GM23338 (cell line): ENCODE data around the gene CCDC178. TPM values are rescaled to one million over a fixed set of nuclear protein-coding genes. Genes with fewer than 3 reads are reported as not detected.

ENCODE experiments used
- ATAC-seq: fragments of 200-7000 bp; cut with Tn5 transposase; 3 replicates; pipeline ENCODE4 v1.9.1; 2020
- DNase-seq: peaks from one replicate; pipeline ENCODE4 v3.0.0-alpha.2; 2015; ENCODE audit warnings: low spot score
- H2AFZ ChIP-seq: fragments of 200-600 bp; sonication (generic); 2 replicates; pipeline ENCODE4 v1.8.0; 2016; ENCODE audit warnings: antibody characterized with exemption, mild to moderate bottlenecking, moderate library complexity
- H3F3A ChIP-seq: fragments of 200-600 bp; sonication (generic); replicated peaks from 2 replicates; pipeline ENCODE4 v1.8.0; 2017; ENCODE audit warnings: antibody characterized with exemption, mixed run types, low read depth
- H3K27ac ChIP-seq: fragments of 200-600 bp; sonication (generic); 2 replicates; pipeline ENCODE4 v1.6.1; 2016; ENCODE audit warnings: low read depth
- H3K27me3 ChIP-seq: fragments of 200-600 bp; sonication (generic); 2 replicates; pipeline ENCODE4 v1.8.0; 2016; ENCODE audit warnings: mild to moderate bottlenecking, mixed run types, moderate library complexity; ENCODE audit not compliant: insufficient read depth
- H3K36me3 ChIP-seq: fragments of 200-600 bp; sonication (generic); 2 replicates; pipeline ENCODE4 v1.8.0; 2016; ENCODE audit warnings: mild to moderate bottlenecking; ENCODE audit not compliant: insufficient read depth
- H3K4me1 ChIP-seq: fragments of 200-600 bp; sonication (generic); 2 replicates; pipeline ENCODE4 v1.8.0; 2016; ENCODE audit warnings: mild to moderate bottlenecking, moderate library complexity; ENCODE audit not compliant: insufficient read depth
- H3K4me2 ChIP-seq: fragments of 200-600 bp; sonication (generic); 2 replicates; pipeline ENCODE4 v1.7.1; 2017; ENCODE audit warnings: mixed run types
- H3K4me3 ChIP-seq: fragments of 200-600 bp; sonication (generic); 2 replicates; pipeline ENCODE4 v1.6.1; 2016; ENCODE audit warnings: mixed run types
- H3K79me2 ChIP-seq: fragments of 200-600 bp; sonication (generic); replicated peaks from 2 replicates; pipeline ENCODE4 v1.8.0; 2017; ENCODE audit warnings: mild to moderate bottlenecking; ENCODE audit not compliant: insufficient read depth
- H3K9me2 ChIP-seq: fragments of 200-600 bp; sonication (generic); 2 replicates; pipeline ENCODE4 v1.8.0; 2017; ENCODE audit not compliant: insufficient read depth
- H4K20me1 ChIP-seq: fragments of 200-600 bp; sonication (generic); replicated peaks from 2 replicates; pipeline ENCODE4 v1.8.0; 2017; ENCODE audit warnings: mild to moderate bottlenecking; ENCODE audit not compliant: insufficient read depth
- H3K27ac Mint-ChIP-seq: 2 replicates; pipeline ENCODE4 v1.8.0; 2020; ENCODE audit warnings: inconsistent platforms, mild to moderate bottlenecking, moderate library complexity, mixed read lengths
- H3K27me3 Mint-ChIP-seq: 3 replicates; pipeline ENCODE4 v1.8.0; 2022; ENCODE audit warnings: low read depth, mild to moderate bottlenecking, moderate library complexity, mixed read lengths, inconsistent platforms; ENCODE audit not compliant: insufficient read depth, poor library complexity
- H3K36me3 Mint-ChIP-seq: 3 replicates; pipeline ENCODE4 v1.8.0; 2021; ENCODE audit warnings: low read depth, mild to moderate bottlenecking, inconsistent platforms, moderate library complexity, mixed read lengths
- H3K4me1 Mint-ChIP-seq: 3 replicates; pipeline ENCODE4 v1.8.0; 2020; ENCODE audit warnings: mild to moderate bottlenecking, inconsistent platforms, mixed read lengths
- H3K4me3 Mint-ChIP-seq: 3 replicates; pipeline ENCODE4 v1.8.0; 2021; ENCODE audit warnings: moderate library complexity, mild to moderate bottlenecking, inconsistent platforms, mixed read lengths
- H3K9me3 Mint-ChIP-seq: 3 replicates; pipeline ENCODE4 v1.8.0; 2020; ENCODE audit warnings: moderate library complexity, mild to moderate bottlenecking, inconsistent platforms, mixed read lengths
- CREB1 ChIP-seq: fragments of 250-450 bp; sonication (Bioruptor Pico); IDR thresholded peaks from 2 replicates; pipeline ENCODE4 v1.5.0; 2020; ENCODE audit warnings: low read depth, mild to moderate bottlenecking, moderate library complexity
- CTCF ChIP-seq, 2 experiments: fragments of 200-600 bp in 1 of 2; sonication (generic) in 1 of 2; conservative IDR thresholded peaks; 2 replicates each; pipeline versions ENCODE4 v1.5.1 to v1.6.1; 2016 to 2017; ENCODE audit warnings: antibody characterized with exemption in 2 of 2, low read depth in 2 of 2, mild to moderate bottlenecking in 2 of 2, moderate library complexity in 1 of 2
- EZH2 ChIP-seq: fragments of 200-600 bp; sonication (generic); IDR thresholded peaks from one replicate; pipeline ENCODE4 v1.8.0; 2017; ENCODE audit warnings: antibody characterized with exemption, mild to moderate bottlenecking, low read depth; ENCODE audit not compliant: unreplicated experiment
- EZH2phosphoT487 ChIP-seq: fragments of 200-600 bp; sonication (generic); IDR thresholded peaks from one replicate; pipeline ENCODE4 v1.8.1; 2018; ENCODE audit warnings: antibody characterized with exemption; ENCODE audit not compliant: unreplicated experiment
- JUNB ChIP-seq: IDR thresholded peaks from one replicate; pipeline ENCODE4 v1.6.1; 2016; ENCODE audit warnings: antibody characterized with exemption; ENCODE audit not compliant: unreplicated experiment
- NANOG ChIP-seq: IDR thresholded peaks from 2 replicates; pipeline ENCODE4 v1.6.1; 2016; ENCODE audit warnings: antibody characterized with exemption, borderline replicate concordance
- POLR2AphosphoS5 ChIP-seq: IDR thresholded peaks from 2 replicates; pipeline ENCODE4 v1.6.1; 2016; ENCODE audit warnings: antibody characterized with exemption, low read depth
- REST ChIP-seq: IDR thresholded peaks from one replicate; pipeline ENCODE4 v1.6.1; 2018; ENCODE audit warnings: antibody characterized with exemption; ENCODE audit not compliant: unreplicated experiment
- STAT1 ChIP-seq: IDR thresholded peaks from one replicate; pipeline ENCODE4 v1.6.1; 2016; ENCODE audit warnings: antibody characterized with exemption; ENCODE audit not compliant: unreplicated experiment
- ZNF114 ChIP-seq: fragments of 250-450 bp; sonication (Bioruptor Pico); IDR thresholded peaks from 2 replicates; pipeline ENCODE4 v1.5.0; 2020; ENCODE audit warnings: mild to moderate bottlenecking, moderate library complexity
- ZNF331 ChIP-seq: fragments of 250-450 bp; sonication (Bioruptor Pico); IDR thresholded peaks from 2 replicates; pipeline ENCODE4 v1.5.0; 2020; ENCODE audit warnings: low read depth, mild to moderate bottlenecking, moderate library complexity
- ZNF462 ChIP-seq: fragments of 250-450 bp; sonication (Bioruptor Pico); IDR thresholded peaks from 2 replicates; pipeline ENCODE4 v1.5.0; 2020; ENCODE audit warnings: mild to moderate bottlenecking, moderate library complexity
- polyA plus RNA-seq: library from polyadenylated mRNA; unstranded; fragments of >200 nt; fragmentation: Nextera tagmentation; extraction: Ambion mirVana; gene quantifications from 2 replicates; pipeline ENCODE4 v1.2.1, GENCODE V29; 2016
- total RNA-seq: library from RNA; depleted of rRNA; stranded (reverse); fragments of >200 nt; shearing (Covaris generic); gene quantifications from 2 replicates; pipeline ENCODE4 v1.2.3, GENCODE V29; 2014
- TF ChIP-seq, protein P1 (sequence below): IDR thresholded peaks from 2 replicates; pipeline ENCODE4 v1.6.1; 2016; ENCODE audit warnings: antibody characterized with exemption

Gene CCDC178
- total and polyA plus RNA-seq, 2 experiments from 2014 or later, result 0.17 to 0.24 TPM

GRCh38 chr18:33460681-33461080 lies 20.2 kb upstream of the CCDC178 start:
- ATAC-seq (no peak), DNase-seq (no peak)
- no peaks in the 10 kb centered on the region for H3K27me3 Mint-ChIP-seq
- no peaks in the 10 kb centered on the region for H3K4me1 Mint-ChIP-seq
- H3K4me3 ChIP-seq, result no peak overlapping the region
- H3K36me3 Mint-ChIP-seq, result no peaks in the 10 kb centered on the region
- H3K9me2 ChIP-seq, result peaks cover 6% of the 10 kb centered on the region
- no peaks in the 10 kb centered on the region for H3K79me2 ChIP-seq
- H3K27ac ChIP-seq, result no peak overlapping the region
- H3K36me3 ChIP-seq, result no peaks in the 10 kb centered on the region
- no peaks in the 10 kb centered on the region for H3K9me3 Mint-ChIP-seq
- no peak overlapping the region for H3K4me2 ChIP-seq
- H3K27ac Mint-ChIP-seq, result no peak overlapping the region
- no peaks in the 10 kb centered on the region for H4K20me1 ChIP-seq
- no peaks in the 10 kb centered on the region for H3K4me1 ChIP-seq
- no peak overlapping the region for H3K4me3 Mint-ChIP-seq
- no peaks in the 10 kb centered on the region for H3K27me3 ChIP-seq
- TF ChIP-seq CREB1 (CRISPR knock-in tag) (no peak), EZH2 (no peak), STAT1 (no peak), ZNF462 (CRISPR knock-in tag) (no peak), JUNB (no peak), REST (no peak), CTCF (conservative IDR thresholded peaks at IDR 0.05; ENCODE audit: low read depth in 2 of 2) (no peak), POLR2AphosphoS5 (no peak), NANOG (no peak), ZNF331 (CRISPR knock-in tag) (no peak), ZNF114 (CRISPR knock-in tag) (no peak), EZH2phosphoT487 (no peak)
- TF ChIP-seq, protein P1, sequence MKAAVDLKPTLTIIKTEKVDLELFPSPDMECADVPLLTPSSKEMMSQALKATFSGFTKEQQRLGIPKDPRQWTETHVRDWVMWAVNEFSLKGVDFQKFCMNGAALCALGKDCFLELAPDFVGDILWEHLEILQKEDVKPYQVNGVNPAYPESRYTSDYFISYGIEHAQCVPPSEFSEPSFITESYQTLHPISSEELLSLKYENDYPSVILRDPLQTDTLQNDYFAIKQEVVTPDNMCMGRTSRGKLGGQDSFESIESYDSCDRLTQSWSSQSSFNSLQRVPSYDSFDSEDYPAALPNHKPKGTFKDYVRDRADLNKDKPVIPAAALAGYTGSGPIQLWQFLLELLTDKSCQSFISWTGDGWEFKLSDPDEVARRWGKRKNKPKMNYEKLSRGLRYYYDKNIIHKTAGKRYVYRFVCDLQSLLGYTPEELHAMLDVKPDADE, result no peak
- no peak overlapping the region for H2AFZ ChIP-seq
- no peaks in the 10 kb centered on the region for H3F3A ChIP-seq
